HG03442 (cell line): ENCODE measurements around the gene KCNH8.

Source experiments
- ATAC-seq: cut with Tn5 transposase; IDR thresholded peaks from one replicate; pipeline ENCODE4 v1.9.1; 2021; ENCODE audit warnings: mild to moderate bottlenecking, moderate library complexity; ENCODE audit not compliant: unreplicated experiment

KCNH8 gene

GRCh38 chr3:19348941-19349564 lies 200.7 kb downstream of the KCNH8 start:
- ATAC-seq = peak; percentile 76

- no peak for ATAC-seq
These were observed 209.6 kb downstream of the KCNH8 start for GRCh38 chr3:19357947-19358346.

- ATAC-seq = no peak
These were observed 214.8 kb downstream of the KCNH8 start for GRCh38 chr3:19363071-19363470.

- ATAC-seq = no peak
These were observed 215.8 kb downstream of the KCNH8 start for GRCh38 chr3:19364148-19364547.

GRCh38 chr3:19365471-19365870 lies 217.2 kb downstream of the KCNH8 start:
- ATAC-seq = no peak

GRCh38 chr3:19384868-19385267 lies 236.6 kb downstream of the KCNH8 start:
- ATAC-seq = peak; percentile 88

- no peak for ATAC-seq
These were observed 243.8 kb downstream of the KCNH8 start for GRCh38 chr3:19392150-19392549.

- ATAC-seq = no peak
These were observed 246.6 kb downstream of the KCNH8 start for GRCh38 chr3:19394946-19395345.

- ATAC-seq = no peak
These were observed 248.4 kb downstream of the KCNH8 start for GRCh38 chr3:19396726-19397125.

- no peak for ATAC-seq
These were observed 251.0 kb downstream of the KCNH8 start for GRCh38 chr3:19399356-19399755.

- ATAC-seq = no peak
These were observed 251.5 kb downstream of the KCNH8 start for GRCh38 chr3:19399836-19400235.

- ATAC-seq = no peak
These were observed 271.8 kb downstream of the KCNH8 start for GRCh38 chr3:19420159-19420558.

- no peak for ATAC-seq
These were observed 277.5 kb downstream of the KCNH8 start for GRCh38 chr3:19425825-19426224.

- ATAC-seq = no peak
These were observed 279.3 kb downstream of the KCNH8 start for GRCh38 chr3:19427422-19428149.

GRCh38 chr3:19428729-19429128 lies 280.4 kb downstream of the KCNH8 start:
- no peak for ATAC-seq

GRCh38 chr3:19432669-19433068 lies 284.4 kb downstream of the KCNH8 start:
- no peak for ATAC-seq

GRCh38 chr3:19436746-19437145 lies 288.4 kb downstream of the KCNH8 start:
- no peak for ATAC-seq

- no peak for ATAC-seq
These were observed 291.6 kb downstream of the KCNH8 start for GRCh38 chr3:19439944-19440343.

- ATAC-seq = no peak
These were observed 297.8 kb downstream of the KCNH8 start for GRCh38 chr3:19446138-19446537.

- ATAC-seq = no peak
These were observed 298.4 kb downstream of the KCNH8 start for GRCh38 chr3:19446687-19447086.

GRCh38 chr3:19455546-19455945 lies 307.2 kb downstream of the KCNH8 start:
- no peak for ATAC-seq

- no peak for ATAC-seq
These were observed 308.4 kb downstream of the KCNH8 start for GRCh38 chr3:19456738-19457137.

- no peak for ATAC-seq
These were observed 309.1 kb downstream of the KCNH8 start for GRCh38 chr3:19457449-19457848.
